ENCODE results near the gene MARK3.
A peak's percentile ranks its signal among the peaks of the same experiment; 100 is the strongest.

Gene MARK3

DNA sequence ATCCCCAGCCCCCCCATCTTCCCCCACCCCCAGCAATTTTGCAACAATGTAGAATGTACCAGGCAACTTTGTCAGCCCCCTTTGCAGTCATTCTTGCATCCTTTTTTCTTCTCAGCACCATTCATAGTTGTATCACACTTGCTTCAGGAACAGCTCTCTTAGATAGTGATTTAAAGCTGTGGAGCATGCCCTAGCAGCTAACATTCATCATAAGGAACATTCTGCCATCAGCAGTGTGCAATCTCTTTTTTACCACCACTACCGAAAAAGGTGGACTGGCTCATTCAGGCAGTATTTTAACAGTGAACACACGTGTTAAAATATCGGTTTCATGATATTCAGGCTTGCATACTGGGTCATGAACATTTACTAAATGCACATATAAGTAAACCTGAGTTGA lies 45.1 kb downstream of the MARK3 start:
- Histone ChIP-seq H3K9ac (no peak overlapping the region), H4K20me1 (peaks cover 0 to 68% (median 32%) of the 10 kb centered on the region in 11 experiments; a peak in 15 of 22 replicates), H3K27ac (no peak overlapping the region), H3K27me3 (no peaks in the 10 kb centered on the region), H3K4me2 (no peak overlapping the region), H3K4me1 (peaks cover 17 to 82% (median 22%) of the 10 kb centered on the region in 10 experiments), H3K9me3 (replicated peaks in 1 of 11) (no peaks in the 10 kb centered on the region), H3K36me3 (peaks cover 18 to 74% (median 57%) of the 10 kb centered on the region in 11 experiments), H3K4me3 (no peak overlapping the region)
- no peak for TF ChIP-seq Cebpa-rat (IDR thresholded peaks at IDR 0.05)

DNA sequence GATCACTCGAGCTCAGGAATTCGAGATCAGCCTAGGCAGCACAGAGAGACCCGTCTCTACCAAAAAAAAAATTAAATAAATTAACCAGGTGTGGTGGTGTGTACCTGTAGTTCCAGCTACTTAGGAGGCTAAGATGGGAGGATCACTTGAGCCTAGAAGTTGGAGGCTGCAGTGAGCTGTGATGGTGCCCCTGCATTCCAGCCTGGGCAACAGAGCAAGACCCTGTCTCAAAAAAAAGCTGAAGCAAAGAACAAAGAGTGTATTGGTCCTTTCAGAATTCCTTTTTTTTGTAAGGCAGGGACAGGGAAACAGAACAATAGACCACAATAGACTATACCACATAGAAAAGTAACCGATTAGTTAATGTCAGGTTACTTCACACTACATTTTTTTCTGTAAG lies 47.4 kb downstream of the MARK3 start:
- H3K27me3 ChIP-seq: no peaks in the 10 kb centered on the region
- no peak for TF ChIP-seq Cebpa-rat (IDR thresholded peaks at IDR 0.05)
- peak overlapping the region in 1 of 11 experiments; percentile 3; a peak in 1 of 22 replicates for H3K4me2 ChIP-seq
- no peak overlapping the region for H3K4me3 ChIP-seq
- H4K20me1 ChIP-seq: peaks cover 4 to 67% (median 33%) of the 10 kb centered on the region in 11 experiments; a peak in 17 of 22 replicates
- peaks cover 13 to 75% (median 17%) of the 10 kb centered on the region in 10 experiments for H3K4me1 ChIP-seq
- no peaks in the 10 kb centered on the region for H3K9me3 ChIP-seq (replicated peaks in 1 of 11)
- H3K9ac ChIP-seq: no peak overlapping the region
- H3K36me3 ChIP-seq: peaks cover 21 to 83% (median 60%) of the 10 kb centered on the region in 11 experiments
- peak overlapping the region in 1 of 11 experiments; percentile 17; a peak in 1 of 22 replicates for H3K27ac ChIP-seq

DNA sequence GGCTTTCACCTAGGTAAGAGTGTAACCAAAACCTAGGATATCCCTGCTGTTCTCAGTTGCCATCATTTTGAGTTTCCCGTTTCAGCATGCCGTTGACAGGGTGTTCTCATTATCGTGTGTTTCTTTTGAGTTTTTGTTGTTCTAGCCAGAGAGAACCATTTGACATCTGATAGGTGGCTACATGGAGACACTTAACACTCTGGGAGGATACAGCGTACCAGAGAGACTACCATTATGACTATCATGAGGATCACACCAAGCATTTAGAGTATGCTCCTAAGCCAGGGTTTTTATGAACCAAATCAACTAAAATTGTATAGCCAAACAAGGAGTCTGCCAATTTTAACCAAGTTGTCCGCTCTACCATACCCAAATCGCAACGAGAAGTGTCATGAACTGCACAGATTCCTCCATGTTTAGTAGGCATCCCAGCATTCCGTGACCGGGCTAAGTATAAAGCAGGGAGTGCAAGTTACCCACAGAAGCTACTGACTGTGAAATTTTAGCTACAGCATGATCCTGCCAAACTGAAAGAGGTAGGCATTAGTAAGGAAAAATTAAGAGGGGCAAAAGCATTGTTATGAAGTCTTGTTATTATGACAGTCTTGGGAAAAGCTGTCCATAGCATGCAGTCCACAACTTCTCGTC lies 48.8 kb downstream of the MARK3 start:
- TF ChIP-seq Cebpa-rat (IDR thresholded peaks at IDR 0.05): no peak
- Histone ChIP-seq H3K4me3 (no peak overlapping the region), H3K9me3 (replicated peaks in 1 of 11) (no peaks in the 10 kb centered on the region), H3K9ac (no peak overlapping the region), H3K27ac (no peak overlapping the region), H4K20me1 (peaks cover 6 to 69% (median 36%) of the 10 kb centered on the region in 11 experiments; a peak in 17 of 22 replicates), H3K4me1 (peaks cover under 1 to 61% (median 10%) of the 10 kb centered on the region in 10 experiments; a peak in 17 of 20 replicates), H3K4me2 (0 out of 22 replicates have a peak overlapping the region, but pooled peaks of 1 of the 11 experiments have one; percentile 4), H3K36me3 (peaks cover 34 to 94% (median 67%) of the 10 kb centered on the region in 11 experiments), H3K27me3 (no peaks in the 10 kb centered on the region)

DNA sequence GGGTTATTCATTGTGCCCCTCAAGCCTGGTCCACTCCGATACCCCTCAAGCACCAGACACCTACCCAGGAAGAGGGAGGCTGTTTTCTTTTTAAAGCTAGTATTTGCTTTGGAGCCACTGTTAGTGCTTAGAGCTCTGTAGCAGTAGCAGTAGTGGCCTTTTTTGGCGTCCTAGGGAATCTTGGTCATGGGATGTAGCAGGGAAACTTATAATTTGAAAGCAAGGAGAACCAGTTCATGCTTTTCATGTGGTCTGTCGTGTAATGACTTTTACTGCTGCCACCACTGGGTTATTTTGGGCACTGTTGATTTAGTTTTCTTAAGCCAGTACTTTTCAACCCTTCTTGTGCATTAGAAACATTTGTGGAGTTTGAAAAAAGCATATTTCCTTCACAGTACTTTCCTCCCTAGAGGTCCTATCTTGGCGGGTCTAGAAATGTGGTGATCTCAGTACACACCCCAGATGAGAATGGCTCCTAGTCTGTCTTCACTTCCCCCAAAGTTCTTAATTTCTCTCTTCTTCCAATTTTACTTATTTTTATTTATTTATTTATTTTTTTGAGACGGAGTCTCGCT lies 49.7 kb downstream of the MARK3 start:
- H3K4me1 ChIP-seq: peaks cover 0 to 55% (median 10%) of the 10 kb centered on the region in 10 experiments; a peak in 14 of 20 replicates
- H4K20me1 ChIP-seq: peaks cover 9 to 72% (median 38%) of the 10 kb centered on the region in 11 experiments; a peak in 18 of 22 replicates
- H3K4me2 ChIP-seq: peak overlapping the region in 5 of 11 experiments; percentile 2 to 64 (median 7); a peak in 6 of 22 replicates
- 0 out of 22 replicates have a peak overlapping the region, but pooled peaks of 2 of the 11 experiments have one; percentile 25 to 39 for H3K9ac ChIP-seq
- H3K9me3 ChIP-seq (replicated peaks in 1 of 11): no peaks in the 10 kb centered on the region
- peak overlapping the region in 2 of 11 experiments; percentile 13 to 38; a peak in 2 of 22 replicates for H3K27ac ChIP-seq
- H3K36me3 ChIP-seq: peaks cover 44 to 97% (median 74%) of the 10 kb centered on the region in 11 experiments
- H3K4me3 ChIP-seq: no peak overlapping the region
- no peak for TF ChIP-seq Cebpa-rat (IDR thresholded peaks at IDR 0.05)
- H3K27me3 ChIP-seq: no peaks in the 10 kb centered on the region

DNA sequence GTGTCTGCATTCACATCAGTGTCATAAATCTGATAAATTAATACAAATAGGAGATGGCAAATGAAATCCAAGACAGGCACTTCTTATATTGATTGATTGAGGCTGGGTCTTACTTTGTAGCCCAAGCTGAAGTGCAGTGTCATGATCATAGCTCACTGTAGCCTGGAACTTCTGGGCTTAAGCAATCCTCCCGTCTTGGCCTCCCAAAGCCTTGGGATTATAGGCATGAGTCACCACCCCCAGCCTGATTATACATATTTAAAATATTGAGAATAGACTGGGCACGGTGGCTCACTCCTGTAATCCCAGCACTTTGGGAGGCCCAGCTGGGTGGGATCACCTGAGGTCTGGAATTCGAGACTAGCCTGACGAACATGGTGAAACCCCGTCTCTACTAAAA lies 51.3 kb downstream of the MARK3 start:
- Histone ChIP-seq H3K4me3 (no peak overlapping the region), H3K27ac (0 out of 22 replicates have a peak overlapping the region, but pooled peaks of 1 of the 11 experiments have one; percentile 11), H3K4me1 (peaks cover 0 to 67% (median 10%) of the 10 kb centered on the region in 10 experiments; a peak in 14 of 20 replicates), H3K9me3 (replicated peaks in 1 of 11) (no peaks in the 10 kb centered on the region), H3K27me3 (no peaks in the 10 kb centered on the region), H3K9ac (no peak overlapping the region), H3K4me2 (peak overlapping the region in 2 of 11 experiments; percentile 16 to 32; a peak in 1 of 22 replicates), H3K36me3 (peaks cover 48 to 100% (median 77%) of the 10 kb centered on the region in 11 experiments), H4K20me1 (peaks cover 11 to 79% (median 49%) of the 10 kb centered on the region in 11 experiments; a peak in 19 of 22 replicates)
- no peak for TF ChIP-seq Cebpa-rat (IDR thresholded peaks at IDR 0.05)

DNA sequence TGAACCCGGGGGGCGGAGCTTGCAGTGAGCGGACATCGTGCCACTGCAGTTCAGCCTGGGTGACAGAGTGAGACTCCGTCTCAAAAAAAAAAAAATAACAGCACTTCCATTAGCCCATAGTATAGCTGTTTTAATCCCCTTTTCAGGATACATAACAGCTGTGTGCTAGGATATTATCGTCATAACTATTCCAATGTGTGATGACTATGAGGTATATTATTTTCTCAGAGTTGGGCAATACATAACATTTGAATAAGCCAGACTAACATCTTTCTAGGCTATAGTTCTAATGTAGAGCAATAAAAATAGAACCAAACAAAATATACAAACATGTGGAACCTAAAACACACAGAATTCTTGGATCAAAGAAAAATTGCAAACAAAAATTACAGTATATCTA lies 57.1 kb downstream of the MARK3 start:
- Histone ChIP-seq H4K20me1 (peaks cover 32 to 99% (median 76%) of the 10 kb centered on the region in 11 experiments; a peak in 20 of 22 replicates), H3K4me3 (no peak overlapping the region), H3K27ac (peak overlapping the region in 4 of 11 experiments; percentile 22 to 63 (median 46); a peak in 6 of 22 replicates), H3K27me3 (no peaks in the 10 kb centered on the region), H3K4me2 (peak overlapping the region in 4 of 11 experiments; percentile 29 to 90 (median 76); a peak in 7 of 22 replicates), H3K4me1 (peaks cover 7 to 74% (median 21%) of the 10 kb centered on the region in 10 experiments), H3K36me3 (peaks cover 40 to 74% (median 53%) of the 10 kb centered on the region in 11 experiments), H3K9ac (peak overlapping the region in 1 of 11 experiments; percentile 10; a peak in 1 of 22 replicates), H3K9me3 (replicated peaks in 1 of 11) (no peaks in the 10 kb centered on the region)
- no peak for TF ChIP-seq Cebpa-rat (IDR thresholded peaks at IDR 0.05)

DNA sequence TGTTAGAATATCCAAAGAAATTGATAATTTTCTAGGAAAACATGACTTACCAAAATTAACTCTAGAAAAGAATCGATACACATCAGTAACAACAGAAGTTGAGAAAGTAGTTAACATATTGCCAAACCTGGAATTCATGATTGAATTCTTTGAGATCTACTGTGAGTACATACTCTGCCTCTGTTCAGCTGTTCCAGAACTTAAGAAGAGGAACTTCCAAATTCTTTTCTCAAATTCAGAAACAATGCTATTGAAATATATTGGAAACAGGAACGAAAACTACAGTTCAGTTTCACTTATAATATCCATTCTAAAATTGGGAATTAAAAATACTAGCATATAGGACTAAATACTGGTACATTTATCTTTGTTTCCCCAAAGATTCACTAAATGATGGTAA lies 57.9 kb downstream of the MARK3 start:
- Histone ChIP-seq H3K4me2 (peak overlapping the region in 6 of 11 experiments; percentile 3 to 90 (median 58); a peak in 9 of 22 replicates), H3K4me3 (0 out of 20 replicates have a peak overlapping the region, but pooled peaks of 1 of the 10 experiments have one; percentile 27), H3K9me3 (replicated peaks in 1 of 11) (no peaks in the 10 kb centered on the region), H3K36me3 (peaks cover 35 to 76% (median 48%) of the 10 kb centered on the region in 11 experiments), H4K20me1 (peaks cover 35 to 99% (median 82%) of the 10 kb centered on the region in 11 experiments; a peak in 20 of 22 replicates), H3K9ac (peak overlapping the region in 1 of 11 experiments; percentile 32; a peak in 1 of 22 replicates), H3K4me1 (peaks cover 15 to 81% (median 29%) of the 10 kb centered on the region in 10 experiments), H3K27ac (peak overlapping the region in 5 of 11 experiments; percentile 43 to 63 (median 48); a peak in 11 of 22 replicates), H3K27me3 (no peaks in the 10 kb centered on the region)
- no peak for TF ChIP-seq Cebpa-rat (IDR thresholded peaks at IDR 0.05)

DNA sequence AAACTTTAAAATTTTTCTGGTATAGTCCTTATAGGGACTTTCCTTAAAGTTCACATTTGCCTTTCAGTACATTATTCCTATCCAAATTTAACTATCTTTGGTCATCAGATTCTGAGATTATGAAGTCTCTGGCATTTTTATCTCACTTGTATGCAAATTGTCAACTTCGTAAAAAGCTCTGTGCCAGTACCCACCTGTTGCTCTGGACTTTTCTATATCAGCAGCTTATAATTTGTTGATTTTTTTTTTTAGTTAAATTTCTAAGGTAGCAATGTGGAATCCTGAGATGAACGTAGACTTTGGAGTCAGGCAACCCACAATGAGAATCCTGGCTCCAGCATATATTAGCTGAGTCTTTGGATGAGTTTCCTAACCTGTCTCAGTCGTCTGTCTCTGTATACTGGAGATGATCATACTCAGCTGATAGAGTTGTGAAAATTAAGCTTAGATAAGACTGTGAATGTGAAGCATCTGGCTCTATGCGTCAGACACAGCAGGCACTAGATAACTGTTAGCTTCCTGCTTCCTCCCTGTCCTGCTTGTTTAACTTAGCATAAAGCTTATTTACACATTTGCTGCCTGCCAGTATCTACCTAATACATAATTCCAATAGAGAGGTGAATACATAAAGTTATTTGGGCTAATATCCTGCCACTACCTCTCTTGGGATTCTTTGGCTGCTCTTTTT lies 59.8 kb downstream of the MARK3 start:
- Histone ChIP-seq H3K4me1 (peaks cover 18 to 85% (median 29%) of the 10 kb centered on the region in 10 experiments), H3K4me2 (peak overlapping the region in 2 of 11 experiments; percentile 82 to 90; a peak in 4 of 22 replicates), H3K9me3 (replicated peaks in 1 of 11) (no peaks in the 10 kb centered on the region), H3K27me3 (no peaks in the 10 kb centered on the region), H3K4me3 (no peak overlapping the region), H3K36me3 (peaks cover 19 to 60% (median 30%) of the 10 kb centered on the region in 11 experiments), H3K27ac (no peak overlapping the region), H3K9ac (no peak overlapping the region), H4K20me1 (peaks cover 34 to 98% (median 77%) of the 10 kb centered on the region in 11 experiments; a peak in 20 of 22 replicates)
- TF ChIP-seq Cebpa-rat (IDR thresholded peaks at IDR 0.05): no peak

Measured in BLaER1 treated with 17β-estradiol and CSF1 and Interleukin-3, amounts not matched to agents 10 nM and 100 nM (cell line).